Measurements from ENCODE around the gene TJP1.
A peak's percentile ranks its signal among the peaks of the same experiment; 100 is the strongest.
"Not testable (repeated sequence)": the region's sequence is repeated elsewhere in the genome, so short reads cannot be mapped to it uniquely, and the experiment has no call there.

TJP1 gene

DNA sequence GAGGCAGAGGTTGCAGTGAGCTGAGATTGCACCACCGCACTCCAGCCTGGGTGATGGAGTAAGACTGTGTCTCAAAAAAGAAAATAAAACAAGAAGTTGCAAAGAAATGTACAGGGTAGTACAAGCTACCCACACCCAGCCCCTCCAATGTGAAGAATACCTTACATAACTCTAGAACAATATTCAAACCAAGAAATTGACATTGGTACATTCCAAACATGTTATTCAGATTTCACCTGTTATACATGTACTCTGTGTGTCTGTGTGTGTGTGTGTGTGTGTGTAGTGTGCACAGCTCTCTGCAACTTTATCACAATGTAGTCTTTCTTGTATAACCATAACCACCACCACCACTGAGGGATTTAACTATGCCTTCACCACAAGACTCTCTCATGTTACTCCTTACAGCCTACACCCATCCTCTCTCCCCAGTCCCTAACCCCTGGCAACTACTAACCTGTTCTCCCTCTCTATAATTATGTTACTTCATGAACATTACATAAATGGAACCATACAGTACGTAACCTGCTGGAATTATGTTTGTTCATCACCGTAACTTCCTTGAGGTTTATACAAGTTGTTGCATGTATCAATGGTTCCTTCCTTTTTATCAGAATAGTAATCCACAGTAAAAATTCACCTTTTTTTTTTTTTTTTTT lies 16.2 kb upstream of the TJP1 start:
- no peak for DNase-seq (ENCODE audit: low spot score)

DNA sequence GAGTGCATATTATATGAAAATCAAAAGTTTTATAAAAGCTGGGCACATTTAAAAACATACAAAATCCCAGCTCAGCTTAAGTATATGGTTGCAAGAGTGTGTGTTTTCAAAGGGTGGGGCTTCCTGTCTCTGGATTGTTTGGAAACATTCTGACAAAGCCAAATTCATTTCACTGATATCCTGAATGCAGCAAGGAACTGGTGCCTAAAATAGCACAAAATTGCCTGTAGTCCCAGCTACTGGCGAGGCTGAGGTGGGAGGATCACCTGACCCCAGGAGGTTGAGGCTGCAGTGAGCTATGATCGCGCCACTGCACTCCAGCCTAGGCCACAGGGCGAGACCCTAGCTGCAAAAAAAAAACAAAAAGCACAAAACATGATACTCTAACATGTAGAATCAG lies 13.0 kb upstream of the TJP1 start:
- no peak for DNase-seq (ENCODE audit: low spot score)

DNA sequence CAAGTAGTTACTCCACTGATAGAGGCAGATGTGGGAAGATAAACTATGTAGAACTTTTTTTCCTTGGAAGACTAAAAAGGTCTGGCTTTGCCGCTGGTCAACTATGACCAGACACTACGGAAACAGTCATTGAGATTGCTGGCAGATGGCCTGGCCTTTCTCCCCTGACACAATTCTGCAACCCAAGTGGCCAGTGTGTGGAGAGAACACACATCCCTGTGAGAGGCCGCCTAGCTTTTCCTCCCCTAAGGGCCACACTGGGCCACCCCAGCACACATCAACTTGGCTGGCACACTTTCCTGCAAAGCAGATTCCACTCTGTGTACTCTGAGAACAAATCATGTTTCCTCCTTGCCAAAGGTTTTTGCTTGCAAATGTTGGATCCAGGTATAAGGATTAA lies 10.4 kb upstream of the TJP1 start:
- no peak for DNase-seq (ENCODE audit: low spot score)

DNA sequence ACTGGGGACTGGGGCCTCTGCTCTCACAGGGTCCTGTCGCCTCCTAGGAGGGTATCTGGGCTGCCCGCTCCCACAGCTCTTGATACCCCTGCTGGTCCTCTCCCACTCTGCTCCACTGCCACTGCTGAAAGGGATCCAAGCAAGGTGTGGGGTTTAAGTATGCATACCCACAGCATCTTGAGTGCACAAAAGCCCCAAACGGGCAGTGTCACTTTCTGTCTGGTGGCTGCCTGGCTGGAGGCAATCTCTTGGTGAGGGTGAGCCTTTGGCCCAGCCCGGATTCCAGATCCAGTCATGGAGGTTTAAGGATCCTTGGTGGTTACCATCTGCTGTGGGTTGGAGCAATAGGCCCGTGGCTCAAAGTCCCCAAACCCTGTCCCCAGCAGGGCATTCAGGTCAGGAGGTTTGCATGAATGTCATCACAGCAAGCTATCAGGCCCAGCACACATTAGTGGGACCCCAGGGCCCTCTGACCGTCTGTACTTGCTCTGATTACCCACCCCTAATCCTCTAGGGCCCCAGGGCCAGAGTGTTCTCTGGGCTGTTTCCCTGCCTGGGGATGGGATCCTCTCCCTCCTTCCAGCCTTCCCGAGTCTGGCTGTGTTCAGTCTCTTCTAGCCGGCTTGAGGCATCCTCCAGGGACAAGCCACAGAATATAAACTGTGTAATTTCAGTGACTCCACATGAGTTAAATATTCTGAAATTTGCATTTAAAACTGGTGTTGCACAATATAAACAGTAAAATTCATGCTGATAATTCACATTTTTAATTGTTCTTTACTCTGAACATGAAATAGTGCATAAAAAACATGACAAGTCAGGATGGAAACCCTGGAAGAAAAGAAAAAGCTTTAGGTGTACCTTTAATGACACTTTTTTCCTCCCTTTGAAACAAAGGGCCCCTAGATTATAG lies 4.9 kb upstream of the TJP1 start:
- DNase-seq (ENCODE audit: low spot score), result no peak

DNA sequence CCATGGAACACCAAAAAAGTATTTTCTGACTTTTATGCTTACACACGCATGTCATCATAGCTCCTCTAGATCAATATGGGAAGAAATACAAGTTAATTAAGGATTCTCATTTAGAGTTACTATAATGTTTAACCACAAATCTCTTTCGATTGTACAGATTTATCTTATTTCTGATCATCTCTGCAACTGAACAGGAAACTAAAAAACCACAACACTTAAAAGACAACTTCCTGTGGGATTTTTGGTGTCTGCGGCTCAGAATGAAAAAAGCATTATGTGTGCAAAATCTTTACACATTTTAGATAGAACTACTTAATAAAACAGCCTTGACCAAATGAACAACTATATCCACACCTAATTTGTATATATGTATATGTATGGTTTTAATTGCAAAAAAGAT lies 3.0 kb upstream of the TJP1 start:
- peak; percentile 64 for DNase-seq (ENCODE audit: low spot score)

DNA sequence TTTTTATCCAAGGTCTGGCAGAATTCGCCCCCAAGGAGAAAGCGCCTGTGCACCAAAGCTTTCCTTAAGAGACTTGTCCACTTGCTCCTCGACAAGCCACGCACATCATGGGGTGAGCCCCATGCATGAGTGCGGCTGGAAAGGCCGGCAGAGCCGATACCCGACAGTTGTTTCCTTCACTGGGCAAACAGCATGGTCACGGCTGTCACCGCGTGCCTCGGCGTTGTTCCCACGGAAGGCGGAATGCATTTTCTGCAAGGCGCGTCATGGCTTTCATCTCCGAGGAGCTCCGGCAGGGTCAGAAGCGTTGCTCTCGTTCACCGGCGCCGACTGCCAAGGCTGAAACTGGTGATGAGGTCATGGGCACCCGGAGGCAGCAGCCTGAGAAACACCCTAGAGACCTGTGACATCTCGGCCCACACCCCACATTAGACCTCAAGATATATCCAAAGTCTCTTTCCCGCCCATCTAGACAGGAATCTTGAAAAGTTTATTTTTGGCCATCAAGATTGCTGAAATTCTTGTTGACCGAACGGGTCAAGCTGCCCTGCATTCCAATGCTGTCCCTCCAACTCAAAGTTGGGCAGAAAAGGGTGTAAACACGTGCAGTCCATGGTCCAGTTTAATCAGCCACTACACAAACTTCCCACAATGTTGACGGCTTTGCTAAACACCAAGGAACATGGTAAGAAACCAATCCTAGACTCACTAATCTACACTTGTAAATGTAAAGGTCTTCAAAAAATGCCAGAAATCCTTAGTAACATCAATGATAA lies 604 bp upstream of the TJP1 start:
- no peak for DNase-seq (ENCODE audit: low spot score)

DNA sequence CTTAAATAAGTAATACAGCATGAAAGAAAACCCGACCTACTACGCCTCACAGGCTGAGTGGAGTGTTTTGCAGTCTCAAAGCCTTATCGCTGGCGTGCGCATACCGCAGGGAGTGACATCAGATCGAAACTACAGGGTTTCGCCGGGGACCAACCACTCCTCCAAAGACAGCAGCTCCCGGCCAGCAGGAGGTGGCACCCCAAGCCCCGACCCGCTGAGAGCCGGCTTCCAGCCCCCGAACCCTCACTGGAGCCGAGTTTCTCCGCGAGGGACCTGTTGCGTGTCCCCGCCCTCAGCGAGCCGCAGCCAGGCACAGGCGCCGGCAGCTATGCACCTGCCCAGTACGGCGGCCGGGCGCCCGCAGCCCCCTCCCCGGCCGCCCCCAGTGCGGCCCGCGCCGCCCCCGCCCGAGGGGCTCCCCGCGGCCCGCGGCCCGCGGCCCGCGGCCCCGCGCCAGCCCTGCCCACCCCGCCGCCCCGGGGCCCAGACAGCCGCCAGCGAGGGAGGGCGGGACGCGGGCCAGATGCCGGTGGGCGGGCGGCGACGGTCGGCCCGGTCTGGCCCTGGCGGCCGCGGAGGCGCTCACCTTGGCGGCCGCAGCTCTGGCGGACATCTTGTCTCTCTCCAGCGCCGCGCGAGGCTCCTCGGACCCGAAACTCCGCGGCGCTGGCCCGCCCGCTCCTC lies 710 bp downstream of the TJP1 start:
- peak; percentile 68 for DNase-seq (ENCODE audit: low spot score)

DNA sequence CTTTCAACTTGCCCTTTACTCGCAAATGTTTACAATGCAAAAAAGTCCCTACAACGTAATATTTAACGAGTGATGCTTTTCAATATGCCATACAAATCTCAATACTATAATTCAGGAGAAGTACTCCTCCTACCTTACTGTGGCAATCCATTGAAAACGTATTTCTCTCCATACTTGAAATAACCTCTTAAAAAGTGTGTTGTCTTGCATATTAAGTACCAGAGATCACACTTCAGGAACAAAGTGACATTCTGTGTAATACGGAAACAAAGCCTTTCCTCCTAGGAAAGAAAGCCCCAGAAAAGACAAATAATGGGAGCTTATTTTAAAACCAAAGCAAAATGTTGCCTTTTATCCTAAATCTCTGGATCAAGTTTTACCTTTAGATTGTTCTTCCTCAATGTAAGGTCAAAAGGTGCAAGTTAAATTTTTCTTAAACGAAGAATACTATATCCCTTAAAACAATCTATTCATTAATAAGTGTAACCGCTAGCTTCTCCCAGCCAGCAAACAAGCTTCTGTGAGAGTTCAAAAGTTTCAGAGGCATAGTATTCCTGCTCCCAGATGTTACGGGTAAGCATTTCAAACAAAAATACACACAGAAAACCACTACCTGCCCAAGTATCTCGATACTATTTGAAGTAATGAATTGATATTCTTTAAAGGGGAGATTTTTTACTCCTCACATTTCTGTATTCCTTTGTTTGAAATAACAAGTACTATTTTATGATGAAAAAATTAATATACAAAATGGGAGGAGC lies 1.7 kb downstream of the TJP1 start:
- no peak for DNase-seq (ENCODE audit: low spot score)

DNA sequence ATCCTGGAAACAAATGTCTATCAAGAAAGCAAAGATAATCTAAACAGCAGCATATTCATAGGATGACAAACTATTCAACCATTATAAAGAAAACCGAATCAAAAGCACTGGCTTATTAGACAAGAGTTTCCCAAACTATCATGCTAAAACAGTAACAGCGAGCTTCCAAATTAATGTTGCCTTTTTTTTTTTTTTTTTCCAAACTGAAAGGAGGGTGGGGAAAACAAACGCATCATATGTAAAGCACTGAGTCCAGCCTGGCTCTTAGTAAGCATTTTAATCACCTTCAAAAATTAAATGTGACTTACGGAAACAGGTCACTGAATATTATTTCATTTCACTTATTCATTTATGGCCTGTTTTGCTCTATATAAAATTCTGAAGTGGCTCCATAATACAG lies 2.3 kb downstream of the TJP1 start:
- DNase-seq (ENCODE audit: low spot score), result no peak

DNA sequence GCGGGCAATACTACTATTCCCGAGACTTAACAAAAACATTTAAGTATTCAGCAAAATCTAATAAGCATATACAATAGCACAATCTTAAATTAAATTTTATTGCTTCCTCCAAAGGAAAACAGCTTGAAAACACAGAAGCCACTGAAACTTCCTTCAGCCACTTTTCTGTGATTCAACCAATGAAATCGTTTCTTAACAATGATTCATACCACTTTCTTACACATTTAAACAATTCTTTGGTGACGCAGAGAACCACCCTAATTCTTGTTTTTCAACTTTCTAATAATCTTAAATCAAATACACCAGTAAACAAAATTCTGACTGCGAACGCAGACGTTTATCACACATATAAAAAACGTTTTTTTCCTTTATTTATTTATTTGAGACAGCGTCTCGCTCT lies 4.1 kb downstream of the TJP1 start:
- DNase-seq (ENCODE audit: low spot score), result no peak

DNA sequence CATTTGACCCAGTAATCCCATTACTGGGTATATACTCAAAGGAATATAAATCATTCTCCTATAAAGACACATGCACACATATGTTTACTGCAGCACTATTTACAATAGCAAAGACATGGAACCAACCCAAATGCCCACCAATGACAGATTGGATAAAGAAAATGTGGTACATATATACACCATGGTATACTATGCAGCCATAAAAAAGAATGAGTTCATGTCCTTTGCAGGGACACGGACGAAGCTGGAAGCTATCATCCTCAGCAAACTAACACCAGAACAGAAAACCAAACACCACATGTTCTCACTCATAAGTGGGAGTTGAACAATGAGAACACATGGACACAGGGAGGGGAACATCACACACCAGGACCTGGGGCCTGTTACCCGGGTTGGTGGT lies 4.8 kb downstream of the TJP1 start:
- not testable (repeated sequence) for DNase-seq (ENCODE audit: low spot score)

DNA sequence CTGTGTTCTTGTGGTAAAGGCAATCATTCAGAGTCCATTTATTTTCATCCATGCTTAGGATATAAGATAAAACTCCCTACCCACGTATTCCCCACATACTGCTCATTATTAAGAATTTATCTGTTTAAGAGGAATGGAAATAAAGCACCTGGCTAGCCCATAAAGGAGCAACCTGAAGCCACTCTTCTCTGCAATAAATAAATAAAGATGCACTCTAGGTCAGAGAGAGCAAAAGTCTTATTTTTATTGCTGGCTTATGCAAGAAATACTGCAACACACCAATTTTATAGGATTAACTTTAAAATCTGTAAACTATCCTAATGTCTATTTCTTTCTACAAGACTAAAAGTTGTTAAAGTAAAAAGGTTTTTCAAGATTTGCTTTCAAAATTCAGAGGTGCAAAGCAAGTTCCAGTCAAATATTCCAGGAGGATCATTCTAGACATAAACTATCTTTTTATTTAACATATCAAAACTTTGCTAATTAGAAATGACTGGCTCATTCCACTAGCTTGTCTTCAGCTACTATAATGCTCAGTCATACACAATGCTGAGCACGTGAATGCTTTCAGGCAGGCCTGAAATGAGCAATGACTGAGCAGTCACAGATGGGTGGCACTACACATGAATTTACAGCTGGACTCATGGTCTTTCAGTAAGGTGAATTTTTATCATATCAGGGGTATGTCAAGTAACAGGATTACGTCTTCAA lies 7.1 kb downstream of the TJP1 start:
- no peak for DNase-seq (ENCODE audit: low spot score)

DNA sequence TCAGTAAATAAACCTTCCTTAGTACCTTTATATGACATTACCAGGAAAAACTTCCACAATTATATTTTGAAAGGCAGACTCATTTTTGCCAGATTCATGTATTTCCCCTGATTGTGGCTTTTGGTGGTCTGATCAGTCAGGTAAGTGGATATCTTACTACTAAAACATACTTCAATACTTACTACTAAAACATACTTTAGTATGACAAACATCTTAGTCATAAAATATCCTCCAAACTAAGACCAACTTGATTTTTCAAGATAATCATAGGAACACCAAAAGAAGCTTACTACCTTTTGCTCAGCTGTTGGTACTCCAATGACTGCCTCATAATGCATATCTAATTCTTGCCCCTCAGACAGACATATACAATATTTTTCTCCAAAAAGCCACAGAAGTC lies 9.3 kb downstream of the TJP1 start:
- no peak for DNase-seq (ENCODE audit: low spot score)

DNA sequence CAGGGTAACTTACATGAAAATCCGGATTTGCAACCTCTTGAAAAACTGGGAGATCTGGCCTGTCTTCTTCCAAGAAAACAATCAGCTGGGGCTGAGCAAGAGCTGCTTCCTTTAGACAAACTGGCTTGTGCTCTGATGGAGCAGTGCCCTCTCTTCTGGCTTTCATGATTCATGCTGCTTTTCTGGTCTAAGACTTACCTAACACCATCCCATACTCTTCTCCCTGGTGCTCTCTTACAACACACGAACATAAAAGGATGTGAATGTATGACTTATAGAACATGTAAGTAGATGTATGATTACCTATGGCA lies 9.9 kb downstream of the TJP1 start:
- DNase-seq (ENCODE audit: low spot score), result no peak

DNA sequence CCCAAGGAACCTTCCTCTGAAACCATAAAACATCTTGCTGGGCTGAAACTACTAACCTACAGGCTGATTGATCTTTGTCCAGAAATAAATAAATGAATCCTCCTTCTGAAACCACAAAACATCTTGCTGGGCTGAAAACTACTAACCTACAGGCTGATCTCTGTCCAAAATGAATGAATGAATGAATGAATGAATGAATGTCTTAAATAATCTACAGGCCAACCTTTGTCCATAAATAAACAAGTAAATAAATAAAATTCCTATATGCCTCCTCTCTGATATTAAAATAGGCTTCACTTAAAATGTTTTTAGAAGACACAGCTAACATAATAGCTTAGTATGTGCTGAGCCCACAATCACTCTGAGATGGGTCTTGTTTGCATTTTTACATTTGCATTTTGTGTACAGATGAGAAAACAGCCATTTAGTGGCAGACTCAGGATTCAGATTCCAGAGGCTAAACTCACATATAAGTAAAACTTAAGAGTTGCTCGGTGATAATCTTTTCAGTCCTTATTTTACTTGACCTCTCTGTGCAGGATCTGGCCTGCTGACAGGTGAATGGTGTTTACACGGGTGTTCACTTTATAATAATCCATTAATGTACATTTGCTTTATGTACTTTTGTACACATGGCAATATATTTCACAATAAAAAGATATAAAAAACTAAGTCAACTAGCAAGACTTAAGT lies 10.4 kb downstream of the TJP1 start:
- no peak for DNase-seq (ENCODE audit: low spot score)

DNA sequence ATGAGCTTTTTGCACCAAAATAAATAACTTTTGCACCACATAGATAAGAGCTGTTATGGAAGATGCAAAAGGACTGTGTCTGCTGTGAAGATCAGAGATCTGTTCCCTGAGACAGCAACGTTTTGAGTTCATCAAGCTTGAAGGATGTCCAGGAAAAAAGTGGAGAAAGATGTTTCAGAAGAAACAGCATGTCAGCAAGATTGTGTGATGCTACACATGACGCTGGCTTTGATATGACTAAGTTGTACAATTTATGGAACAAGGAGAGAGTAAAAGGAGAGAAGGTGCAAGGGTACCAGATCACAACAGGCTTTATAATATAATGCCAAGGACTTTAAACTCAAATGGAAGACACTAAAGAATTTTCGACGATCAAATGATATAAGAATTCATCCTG lies 16.6 kb downstream of the TJP1 start:
- DNase-seq (ENCODE audit: low spot score), result no peak

DNA sequence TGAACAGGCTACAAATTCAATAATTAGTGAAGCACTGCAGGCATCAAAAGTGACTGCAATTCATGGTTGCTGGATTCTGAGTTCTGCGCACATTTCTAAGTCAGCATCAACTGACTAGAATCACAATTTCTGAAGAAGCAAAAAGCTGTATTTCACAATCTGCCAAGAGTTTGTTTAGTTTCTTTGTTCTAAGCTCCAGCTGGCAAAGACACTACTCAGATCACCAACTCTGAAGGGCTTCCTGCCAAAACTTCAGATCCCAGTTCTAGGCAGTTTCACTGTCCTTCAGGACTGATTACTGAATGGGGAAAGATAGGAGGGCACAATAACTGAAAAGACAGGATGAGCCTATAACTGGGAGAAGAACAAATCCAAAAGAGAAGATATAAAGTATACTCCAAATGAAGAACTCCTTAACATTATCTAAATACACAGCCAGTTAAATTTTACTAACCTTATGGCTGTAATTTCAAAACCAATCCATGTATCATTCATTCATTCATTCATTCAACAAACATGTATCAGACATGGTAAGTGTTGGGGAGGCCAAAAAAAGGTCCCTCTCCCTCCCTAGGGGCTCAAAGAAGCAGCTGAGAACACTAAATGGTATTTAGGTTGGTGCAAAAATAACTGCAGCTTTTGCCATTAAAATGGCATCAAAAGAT lies 17.1 kb downstream of the TJP1 start:
- DNase-seq (ENCODE audit: low spot score), result no peak

DNA sequence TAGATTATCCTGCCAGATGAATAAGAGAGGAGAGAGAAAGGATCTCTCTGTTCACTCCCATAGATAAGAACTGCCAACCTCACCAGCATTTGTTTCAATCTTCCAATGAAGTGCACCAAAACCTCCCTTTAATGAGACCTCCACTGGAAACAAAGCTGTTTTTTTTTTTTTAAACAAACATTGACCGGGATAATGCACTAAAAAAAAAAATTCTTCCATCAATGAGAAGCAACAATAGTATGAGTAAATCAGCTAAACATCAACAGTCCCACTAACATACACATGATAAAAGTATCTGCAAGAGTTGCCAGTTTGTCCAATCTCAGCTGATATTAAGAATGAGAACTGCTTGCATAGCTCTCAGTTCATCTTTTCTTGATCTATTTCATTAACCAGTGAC lies 19.9 kb downstream of the TJP1 start:
- DNase-seq (ENCODE audit: low spot score), result no peak

DNA sequence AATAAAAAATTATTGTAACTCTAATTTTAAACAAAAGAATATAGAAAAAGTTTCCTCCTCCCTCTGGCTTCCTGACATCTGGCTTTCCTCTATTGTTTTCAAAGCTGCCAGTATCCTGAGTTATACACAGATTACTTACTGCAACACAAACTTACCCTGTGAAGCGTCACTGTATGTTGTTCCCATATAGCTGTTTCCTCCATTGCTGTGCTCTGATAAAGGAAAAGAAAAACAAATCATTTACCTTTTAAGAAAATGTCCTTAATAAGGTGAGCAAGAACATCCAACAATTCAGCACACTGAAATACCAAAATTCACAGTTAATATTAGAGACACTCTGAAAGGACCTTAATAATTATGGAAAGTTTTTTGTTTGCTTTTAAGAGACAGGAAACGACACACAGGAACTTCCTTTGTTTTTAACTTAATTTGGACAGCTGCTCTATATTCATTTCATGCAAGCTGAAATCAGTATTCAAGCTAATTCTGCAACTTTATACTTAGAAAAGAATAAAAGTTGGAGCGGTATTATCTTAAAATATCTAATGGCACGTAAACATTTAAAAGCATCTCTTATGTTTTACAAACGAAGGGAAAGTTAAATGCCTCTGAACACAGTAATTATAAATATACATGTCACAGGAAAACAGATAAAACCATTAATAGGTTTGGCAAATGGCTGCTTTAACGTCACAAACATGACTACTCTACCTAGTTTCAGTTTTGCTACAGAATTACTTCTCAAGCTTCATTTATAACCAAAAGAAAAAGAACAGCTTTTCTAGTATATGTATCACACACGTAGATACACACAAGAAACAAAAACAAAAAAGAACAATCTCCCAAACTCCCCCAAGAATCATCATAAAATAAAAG lies 21.5 kb downstream of the TJP1 start:
- no peak for DNase-seq (ENCODE audit: low spot score)
